ENCODE data around the gene FCHSD2.

GRCh38 chr11:73003088-73003487, 139.0 kb downstream of the FCHSD2 start:
- TF ChIP-seq TAF1 (IDR thresholded peaks at IDR 0.05; ENCODE audit: borderline replicate concordance, low read depth, low read length): no peak
- no peak for TF ChIP-seq POLR2A (IDR thresholded peaks at IDR 0.05; ENCODE audit: low read depth, low read length)

Measured in GM12892 (cell line).